Transverse colon (tissue), 4 donors: Measurements from ENCODE around the gene FAM135A.

Source experiments
- CTCF ChIP-seq, 5 experiments: fragments of 200-600 bp in 3 of 5; fragments of 450-650 bp in 2 of 5; sonication (generic) in 3 of 5; IDR thresholded peaks; 1 replicate in 2 of 5; 2 replicates in 3 of 5; pipeline ENCODE4 v1.5.1; 2016 to 2017; ENCODE audit warnings: antibody characterized with exemption in 5 of 5, inconsistent platforms in 3 of 5, mild to moderate bottlenecking in 2 of 5, moderate library complexity in 1 of 5
- EP300 ChIP-seq: sonication (generic); formaldehyde crosslinking; IDR thresholded peaks from one replicate; pipeline ENCODE4 v1.6.1; 2017; ENCODE audit warnings: antibody characterized with exemption, low read depth
- POLR2A ChIP-seq: fragments of 450-650 bp; IDR thresholded peaks from one replicate; pipeline ENCODE4 v1.6.1; 2016; ENCODE audit warnings: antibody characterized with exemption, mild to moderate bottlenecking, moderate library complexity
- POLR2AphosphoS5 ChIP-seq, 3 donors: sonication (generic); formaldehyde crosslinking; IDR thresholded peaks; one replicate each; pipeline ENCODE4 v1.6.1; 2016; ENCODE audit warnings: antibody characterized with exemption in 3 of 3

DNA sequence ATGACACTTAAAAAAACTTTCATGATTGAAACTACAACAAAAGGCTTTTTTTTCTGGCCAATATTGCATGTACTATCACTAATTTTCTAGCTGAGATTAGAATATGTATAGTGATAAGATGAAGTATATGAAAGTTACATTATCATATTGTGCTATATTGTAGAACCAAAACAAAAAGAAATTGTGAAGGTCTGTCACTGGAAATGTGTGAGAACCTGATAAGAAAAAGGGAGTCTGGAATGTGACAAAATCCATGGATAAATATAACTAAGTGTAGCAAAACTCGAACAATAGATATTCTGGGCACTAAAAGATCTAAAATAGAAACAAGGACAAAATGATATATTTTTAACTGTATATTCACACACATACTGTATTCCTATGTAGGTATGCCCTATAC is 36.7 kb upstream of the FAM135A start:
- TF ChIP-seq POLR2AphosphoS5 (IDR thresholded peaks at IDR 0.05) (no peak), CTCF (IDR thresholded peaks at IDR 0.05) (no peak), POLR2A (no peak), EP300 (no peak)
